Smooth muscle cell of the brain vasculature (primary cell): ENCODE data around the gene HOXA13.

ENCODE experiments used
- DNase-seq: peaks from one replicate; pipeline ENCODE4 v3.0.0-alpha.2; 2012; ENCODE audit warnings: low read depth, low spot score

The HOXA13 gene

DNA sequence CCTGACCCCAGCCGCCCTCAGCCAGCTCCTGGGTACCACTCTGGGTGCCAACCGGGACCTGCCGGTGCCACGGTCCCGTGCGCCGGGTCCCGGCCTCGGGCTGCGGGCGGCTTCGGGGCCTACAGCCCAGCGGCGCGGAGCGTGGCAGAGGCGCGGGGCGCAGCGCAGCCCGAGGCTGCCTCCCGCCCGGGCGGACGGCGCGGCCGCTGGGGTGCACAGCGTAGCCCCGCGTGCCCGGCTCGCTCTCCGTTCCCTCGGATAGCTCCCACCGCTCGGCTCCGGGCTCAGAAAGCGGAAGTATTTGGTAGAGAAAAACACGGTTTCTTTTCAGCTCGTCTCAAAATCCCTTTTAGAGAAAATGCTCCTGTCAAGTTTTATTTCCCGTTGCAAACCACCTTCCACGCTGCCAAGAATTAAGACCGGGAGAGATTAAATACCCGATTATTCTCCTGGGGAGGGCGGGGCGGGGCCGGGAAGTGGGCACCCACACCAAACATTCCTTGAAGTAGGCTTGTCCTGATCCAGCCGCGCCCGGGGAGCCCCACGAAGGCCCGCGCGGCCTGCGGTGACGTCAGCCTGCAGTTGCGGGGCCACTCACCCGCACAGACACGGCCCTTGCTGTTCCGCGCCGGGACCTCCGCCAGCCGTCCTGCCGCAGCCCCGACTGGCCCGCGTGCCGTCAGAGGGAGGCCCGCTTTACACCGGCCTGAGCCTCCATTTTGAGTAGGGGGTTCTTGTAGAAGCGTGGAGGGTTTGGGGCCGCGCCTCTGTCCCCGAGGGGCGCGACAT is 7.2 kb downstream of the HOXA13 start:
- DNase-seq = no peak

DNA sequence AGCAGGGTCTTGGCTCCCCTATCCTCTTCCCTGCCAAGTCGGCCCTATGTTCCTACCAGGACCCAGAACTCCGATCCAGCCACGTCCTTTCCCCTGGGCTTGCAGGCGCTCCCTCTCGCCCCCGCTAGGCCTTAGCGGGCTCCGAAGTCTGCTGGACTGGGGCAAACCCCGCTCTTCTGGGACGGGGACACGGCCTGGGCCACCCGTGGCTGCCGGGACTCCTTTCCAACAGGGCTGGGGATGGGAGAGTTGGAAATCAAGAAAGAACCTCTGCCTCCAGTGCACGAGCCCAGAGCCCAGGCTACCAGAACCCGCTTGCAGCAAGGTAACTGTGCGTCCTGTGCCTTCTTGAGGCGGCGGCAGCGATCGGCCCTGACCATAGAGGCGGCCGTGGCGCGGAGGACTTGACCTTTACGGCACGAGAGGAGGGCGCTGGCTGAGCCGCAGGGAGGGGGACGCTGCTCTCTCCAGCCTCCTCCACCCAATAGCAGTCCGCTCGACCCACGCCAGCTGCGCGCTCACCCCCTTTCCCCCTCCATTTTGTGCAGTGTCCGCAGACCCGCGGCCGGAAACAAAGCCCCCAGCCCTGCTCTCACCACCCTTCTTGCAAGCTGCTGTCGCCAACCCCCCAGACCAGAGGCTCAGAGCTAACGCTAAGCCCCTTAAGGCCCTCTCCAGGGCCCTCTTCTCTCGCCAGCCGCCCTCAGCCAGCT is 7.9 kb downstream of the HOXA13 start:
- DNase-seq = no peak

DNA sequence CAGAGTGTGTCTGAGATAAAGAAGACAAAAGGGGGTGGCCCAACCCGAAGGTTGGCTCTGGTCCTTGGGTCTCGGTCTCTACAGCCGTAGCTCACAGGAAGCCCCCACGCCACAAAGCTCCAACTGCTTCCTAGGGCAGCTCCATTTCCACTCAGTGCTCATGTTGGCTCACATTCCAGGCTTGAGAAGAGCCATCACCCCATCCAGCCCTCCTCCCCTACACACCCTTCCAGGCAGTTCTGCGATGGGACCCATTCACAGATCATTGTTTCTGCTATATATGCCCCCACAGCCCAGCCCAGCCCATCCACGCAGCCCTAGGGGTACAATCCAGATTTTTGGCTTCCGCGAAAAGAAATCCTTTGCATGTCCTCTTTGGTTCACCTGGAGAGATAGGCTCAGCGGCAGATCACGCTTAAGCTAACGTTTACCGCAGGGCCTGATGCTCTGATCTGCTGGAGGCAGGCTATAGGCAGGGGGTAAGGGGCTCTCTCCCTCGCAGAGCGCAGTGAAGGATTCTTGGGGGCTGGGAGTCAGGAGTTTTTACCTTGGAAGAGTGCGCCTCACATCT is 8.6 kb downstream of the HOXA13 start:
- DNase-seq = no peak

DNA sequence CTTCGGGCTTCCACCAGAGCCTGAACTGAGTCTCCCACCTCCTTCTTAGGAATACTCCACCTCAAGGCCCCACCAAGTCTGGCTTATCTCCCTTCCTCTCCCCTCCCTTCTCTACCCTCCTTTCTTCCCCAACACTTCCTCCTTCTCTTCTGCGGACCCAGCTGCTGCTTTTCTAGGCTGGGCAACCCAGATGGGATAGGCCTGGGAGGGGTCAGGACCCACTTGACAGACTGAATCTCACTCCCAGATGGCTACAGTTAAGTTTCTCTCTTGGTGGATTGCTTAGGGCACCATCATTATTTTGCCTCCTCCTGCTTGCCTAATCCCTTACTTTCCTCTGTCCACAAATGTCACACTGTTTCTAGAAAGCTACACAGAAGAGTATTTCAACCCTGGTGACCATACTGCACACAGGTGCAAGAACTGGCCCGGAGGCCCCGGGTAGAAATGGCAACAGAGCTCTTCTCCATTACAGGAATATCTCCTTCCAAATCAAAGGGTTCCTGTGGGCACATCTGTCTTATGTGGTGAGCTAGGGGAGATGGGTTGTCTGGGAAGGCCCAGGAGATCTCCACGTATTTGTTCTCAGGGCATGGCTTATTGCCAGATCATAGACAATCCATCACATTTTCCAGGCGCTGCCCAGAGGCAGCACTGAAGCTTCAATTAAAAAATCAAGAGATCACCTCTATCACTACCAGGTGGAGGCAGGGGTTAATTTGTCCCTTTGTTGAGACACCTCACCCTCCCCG is 9.7 kb downstream of the HOXA13 start:
- DNase-seq = no peak

DNA sequence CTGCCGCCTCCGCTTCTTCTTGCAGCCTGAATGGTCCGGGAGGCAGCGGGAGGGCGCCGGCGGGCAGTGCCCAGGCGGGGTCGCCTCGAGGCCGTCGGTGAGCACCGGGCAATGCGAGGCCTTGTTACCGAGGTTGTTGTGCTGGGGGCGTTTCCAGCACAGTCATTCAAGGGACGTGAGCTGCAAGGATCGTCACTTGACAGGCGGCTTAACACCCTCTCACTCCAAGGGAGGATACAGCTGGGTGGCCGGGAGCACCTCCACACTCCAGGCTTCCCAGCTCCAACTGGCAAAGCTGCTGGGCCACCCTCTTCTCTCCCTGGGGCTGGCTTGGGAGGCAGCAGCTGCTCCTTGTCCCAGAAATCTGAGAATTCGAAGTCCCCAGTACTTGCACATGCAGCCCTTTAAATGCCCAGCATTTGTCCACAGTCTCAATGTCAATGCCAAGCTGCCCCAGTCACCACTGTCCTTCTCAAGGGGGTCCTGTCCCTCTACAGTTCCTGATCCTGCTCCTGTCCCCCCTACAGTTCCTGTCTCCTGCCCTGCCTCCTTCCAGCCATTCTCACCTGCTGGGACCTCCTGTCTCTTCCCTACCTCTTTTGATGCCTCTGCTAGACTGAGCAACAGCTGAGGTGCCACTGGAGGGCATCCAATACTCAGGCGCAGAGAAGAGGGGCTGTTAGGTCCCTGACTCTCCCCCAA is 10.4 kb downstream of the HOXA13 start:
- no peak for DNase-seq

DNA sequence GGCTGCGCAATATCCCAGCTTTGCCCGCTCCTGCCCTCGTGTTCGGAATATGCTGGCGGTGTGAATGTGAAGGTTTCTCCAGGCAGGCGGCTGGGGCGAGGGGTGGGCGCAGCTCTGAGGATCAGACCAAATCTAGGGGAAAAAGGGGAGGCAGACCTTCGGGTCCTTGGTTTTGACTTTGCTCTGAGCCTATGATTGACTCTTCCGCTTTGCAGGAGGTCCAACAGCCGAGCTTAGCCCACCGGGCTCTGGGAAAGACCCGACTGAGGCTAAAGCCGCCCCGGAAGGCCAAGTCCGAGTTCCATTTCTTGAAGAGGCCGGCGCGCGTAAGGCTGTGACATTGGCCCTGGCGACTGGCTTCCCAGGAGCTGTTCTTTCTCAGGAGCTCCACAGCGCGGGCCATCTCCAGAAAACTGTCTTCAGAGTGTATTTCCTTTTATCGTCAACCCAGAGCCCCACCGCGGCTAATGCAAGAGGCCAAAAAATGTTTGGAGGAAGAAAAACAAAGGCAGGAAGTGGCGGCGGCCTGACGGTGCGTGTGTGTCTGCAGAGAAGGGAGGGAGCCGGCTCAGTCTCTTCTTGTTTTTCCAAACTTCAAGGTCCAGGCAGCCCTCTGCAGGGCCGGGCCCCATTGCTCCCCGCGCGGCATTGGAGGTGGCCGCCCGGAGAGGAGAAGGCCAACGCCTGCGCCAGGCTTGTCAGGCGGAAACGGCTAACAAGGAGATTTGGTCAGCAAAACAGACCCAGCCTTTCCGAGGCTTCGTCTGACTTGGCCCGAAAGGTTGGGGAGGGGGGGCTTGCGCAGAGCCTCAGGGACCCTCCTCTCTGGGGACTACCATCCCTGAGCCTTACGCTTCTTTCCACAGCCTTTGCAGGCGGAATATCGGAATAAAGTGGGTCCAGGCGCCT is 11.3 kb downstream of the HOXA13 start:
- DNase-seq = no peak

DNA sequence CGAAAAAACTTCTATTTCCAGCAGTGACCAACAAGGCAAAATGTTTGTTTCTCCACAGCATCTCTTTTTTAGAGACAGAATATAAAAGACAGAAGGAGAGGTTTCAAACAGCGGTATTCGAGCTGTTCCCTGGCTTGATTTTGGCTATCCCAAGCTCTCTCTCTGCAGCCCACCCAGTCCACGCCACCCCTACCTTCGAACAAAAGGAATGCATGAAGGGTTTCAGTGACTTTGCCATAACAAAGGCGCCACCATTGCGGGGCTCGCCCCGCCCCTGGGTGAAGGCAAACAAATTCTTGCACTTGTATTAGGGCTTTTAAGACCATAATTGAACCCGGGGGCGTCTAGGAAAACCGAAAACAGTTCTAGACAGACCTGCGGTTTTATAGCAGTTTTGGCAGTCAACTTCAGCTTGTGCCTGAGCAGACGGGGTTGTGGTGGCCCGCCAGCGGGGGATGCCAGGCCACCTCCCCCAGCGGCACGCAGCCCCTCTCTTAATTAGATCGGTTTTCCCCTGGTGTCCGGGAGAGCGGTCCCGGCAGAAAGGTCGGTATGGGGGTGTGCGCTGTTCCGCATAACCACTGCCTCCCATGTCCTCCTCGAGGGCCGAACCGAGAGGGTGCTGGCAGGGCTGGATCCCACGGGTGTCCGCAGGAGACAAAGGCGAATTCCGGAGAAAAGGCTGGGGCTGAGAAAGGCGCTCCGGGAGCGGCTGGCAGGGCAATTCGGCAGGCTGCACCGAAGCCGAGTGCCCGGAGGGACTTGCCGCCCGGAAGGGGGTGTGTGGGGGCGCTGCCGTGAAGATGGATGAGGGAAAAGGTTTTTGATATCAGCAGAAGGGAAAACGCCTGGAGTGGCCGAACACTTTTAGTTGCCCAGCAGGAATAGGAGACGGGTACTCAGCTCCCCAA is 12.2 kb downstream of the HOXA13 start:
- DNase-seq = no peak

DNA sequence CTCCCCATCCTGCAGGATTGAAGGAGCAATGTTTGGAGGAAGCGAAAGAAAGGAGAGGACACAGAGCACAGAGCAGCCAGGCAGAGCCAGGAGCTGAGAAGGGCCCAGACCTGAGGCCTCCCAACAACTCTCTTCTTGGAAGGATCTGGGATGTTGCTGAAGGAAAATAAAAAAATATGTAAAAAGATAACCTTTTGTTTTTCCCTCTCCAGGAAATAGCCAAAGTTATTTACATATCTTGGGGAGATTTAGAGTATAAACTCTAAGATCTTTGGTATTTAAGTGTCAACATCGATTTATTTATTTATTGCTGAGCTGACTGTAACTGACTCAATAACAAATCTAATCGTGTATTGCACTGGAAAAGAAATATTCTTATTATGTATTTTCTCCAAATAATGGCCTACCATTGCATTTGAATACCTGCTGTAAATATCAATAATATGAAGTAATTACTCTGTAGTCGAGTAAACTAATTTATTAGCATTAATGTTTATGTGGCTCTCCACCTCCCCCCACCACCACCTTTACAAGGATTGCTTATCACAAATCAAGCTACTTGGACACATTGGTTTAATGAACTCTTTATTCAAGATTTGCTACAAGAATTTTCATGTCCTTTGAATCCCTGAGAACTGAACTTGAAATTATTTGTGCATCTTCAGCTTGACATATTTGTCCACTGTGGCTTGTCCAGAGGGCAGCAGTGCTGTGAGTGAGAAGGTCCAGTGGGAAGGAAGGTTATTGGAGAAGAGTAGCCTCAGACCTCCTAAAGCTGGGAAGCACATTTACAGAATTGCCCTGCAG is 13.0 kb downstream of the HOXA13 start:
- no peak for DNase-seq

DNA sequence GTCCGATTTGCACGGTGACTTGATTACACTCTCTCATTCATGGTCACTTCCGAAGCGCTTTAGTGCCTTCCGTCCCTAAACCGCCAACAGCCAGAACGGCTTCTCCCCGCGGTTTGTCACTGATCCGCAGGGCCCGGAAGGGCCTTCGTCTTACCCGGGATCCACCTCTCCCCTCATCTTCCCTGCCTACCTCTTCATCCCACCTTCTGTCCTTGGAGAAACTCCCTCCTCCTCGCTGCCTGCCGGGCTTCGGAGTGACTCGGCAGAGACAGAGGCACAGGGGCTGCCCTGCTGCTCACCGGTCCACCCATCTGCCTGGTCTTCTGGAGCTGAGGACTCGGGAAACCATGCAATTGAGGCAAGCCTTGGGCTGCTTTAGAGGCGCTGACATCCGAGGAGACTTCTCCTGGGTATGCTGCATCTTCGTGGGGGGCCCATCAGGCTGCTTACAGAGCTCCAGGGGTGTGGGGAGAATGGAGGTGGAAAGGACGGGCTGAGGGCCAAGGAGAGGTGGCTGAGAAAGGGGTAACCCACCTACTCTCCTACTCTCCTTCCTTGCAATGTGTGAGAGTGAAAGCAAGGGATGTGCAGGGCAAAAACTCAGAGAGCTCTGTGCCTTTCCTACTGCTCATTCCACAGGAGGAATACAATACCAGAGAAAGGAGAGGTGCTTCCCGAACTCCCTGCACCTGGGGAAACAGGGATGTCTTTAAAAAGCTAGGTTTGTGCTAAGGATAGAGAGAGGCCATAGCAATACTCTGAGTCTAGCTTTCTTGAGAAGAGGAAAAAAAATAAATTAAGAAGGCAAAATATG is 13.8 kb downstream of the HOXA13 start:
- DNase-seq = no peak

DNA sequence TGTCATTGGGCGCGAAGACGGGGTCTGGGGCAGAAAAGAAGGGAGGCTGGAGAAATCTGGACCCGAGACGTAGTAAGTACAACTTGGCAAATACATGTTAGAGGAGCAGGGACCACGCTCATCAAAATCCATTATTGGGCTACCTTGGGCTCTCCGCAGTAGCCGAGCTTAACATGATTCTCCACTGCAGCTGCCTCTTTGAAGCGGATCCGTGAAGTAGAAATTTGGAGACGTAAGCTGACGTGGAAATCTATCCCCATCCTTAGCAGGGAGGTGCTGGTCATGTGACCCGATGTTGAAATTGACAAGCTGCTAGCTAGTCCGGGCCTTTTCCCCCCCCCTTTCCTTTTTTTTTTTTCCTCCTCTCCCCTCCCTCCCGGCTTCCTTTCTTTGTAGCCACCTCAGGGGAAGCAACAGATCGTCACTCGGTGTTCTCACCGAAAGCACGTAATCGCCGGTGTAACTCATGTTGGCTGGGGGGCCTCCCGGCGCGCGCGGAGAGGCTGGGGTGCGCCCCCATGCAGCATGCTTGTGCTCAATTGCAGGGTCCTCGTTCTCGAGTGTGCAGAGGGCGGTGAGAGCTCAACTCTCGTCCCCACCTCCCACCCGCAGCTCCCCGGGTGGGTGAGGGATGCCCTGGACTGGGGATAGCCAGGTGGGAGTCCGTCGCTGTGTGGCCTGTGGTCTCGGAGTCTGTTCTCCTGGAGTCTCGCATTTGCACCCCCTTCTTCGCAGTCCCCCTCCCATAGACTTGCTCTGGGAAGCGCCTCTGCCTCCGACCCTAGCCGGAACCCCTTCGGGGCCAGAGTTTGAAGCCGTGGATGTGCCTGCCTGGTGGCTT is 14.7 kb downstream of the HOXA13 start, which contains the start of gene HOXA11:
TSS of gene HOXA11 (minus strand) at position 220 of the 841 bp plus-strand sequence. CDS start at position 132, 88 bp downstream.
- no peak for DNase-seq

DNA sequence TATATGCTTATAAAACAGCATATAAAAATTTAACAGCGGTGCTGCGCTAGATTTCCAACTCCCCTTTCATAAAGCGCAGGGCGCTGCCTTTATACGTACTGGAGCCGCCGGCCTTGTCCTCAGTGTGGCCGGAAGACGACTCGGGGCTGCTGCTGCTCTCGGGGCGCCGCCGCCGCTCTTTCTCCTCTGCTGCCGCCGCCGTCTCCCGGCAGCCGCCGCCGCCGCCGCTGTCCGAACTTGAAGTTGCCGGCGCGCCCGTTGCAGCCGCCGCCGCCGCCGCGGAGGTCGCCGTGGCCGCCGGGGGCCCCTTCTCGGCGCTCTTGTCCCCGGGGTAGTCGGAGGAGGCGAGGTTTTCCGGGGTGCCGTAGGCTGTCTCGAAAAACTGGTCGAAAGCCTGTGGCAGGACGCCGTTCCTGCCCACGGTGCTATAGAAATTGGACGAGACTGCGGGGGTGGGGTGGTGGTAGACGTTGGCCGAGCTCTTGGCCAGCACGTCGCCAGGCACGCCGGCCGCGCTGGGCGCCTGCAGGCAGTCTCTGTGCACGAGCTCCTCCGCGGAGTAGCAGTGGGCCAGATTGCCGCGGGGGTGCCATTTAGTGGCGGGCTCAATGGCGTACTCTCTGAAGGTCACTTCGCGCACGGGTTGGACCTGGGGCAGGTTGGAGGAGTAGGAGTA is 15.4 kb downstream of the HOXA13 start:
- DNase-seq = no peak

DNA sequence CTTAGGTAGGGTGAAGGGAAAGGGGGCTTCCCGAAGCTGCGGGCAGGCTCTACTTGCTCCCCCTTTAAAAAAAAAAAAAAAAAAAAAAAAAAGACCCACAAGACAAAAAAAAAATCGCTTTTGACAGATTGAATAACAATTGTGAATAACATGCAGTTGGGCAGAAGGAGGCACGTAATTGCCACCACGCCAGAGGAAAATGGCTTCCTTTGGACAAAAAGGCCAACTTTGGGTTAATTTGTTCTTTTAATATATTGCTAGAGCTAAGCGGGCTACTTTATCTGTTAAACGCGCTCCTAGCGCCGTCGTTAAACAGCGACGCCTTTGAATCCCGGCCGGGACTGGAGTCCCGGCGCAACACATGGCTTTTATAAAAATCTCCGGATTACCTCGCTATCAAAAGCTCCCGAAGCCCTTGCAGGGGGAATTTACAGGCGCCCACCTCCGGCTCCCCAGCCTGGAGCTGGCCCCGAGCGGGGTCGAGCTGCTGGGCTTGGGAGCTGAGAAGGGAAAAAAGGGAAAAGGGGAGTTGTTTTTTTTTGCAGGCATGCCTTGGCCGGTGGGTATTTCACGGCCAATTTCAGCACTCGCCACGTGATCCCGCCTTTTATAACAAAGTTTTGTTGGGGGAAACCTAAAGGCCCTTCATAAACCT is 16.1 kb downstream of the HOXA13 start:
- DNase-seq = no peak

DNA sequence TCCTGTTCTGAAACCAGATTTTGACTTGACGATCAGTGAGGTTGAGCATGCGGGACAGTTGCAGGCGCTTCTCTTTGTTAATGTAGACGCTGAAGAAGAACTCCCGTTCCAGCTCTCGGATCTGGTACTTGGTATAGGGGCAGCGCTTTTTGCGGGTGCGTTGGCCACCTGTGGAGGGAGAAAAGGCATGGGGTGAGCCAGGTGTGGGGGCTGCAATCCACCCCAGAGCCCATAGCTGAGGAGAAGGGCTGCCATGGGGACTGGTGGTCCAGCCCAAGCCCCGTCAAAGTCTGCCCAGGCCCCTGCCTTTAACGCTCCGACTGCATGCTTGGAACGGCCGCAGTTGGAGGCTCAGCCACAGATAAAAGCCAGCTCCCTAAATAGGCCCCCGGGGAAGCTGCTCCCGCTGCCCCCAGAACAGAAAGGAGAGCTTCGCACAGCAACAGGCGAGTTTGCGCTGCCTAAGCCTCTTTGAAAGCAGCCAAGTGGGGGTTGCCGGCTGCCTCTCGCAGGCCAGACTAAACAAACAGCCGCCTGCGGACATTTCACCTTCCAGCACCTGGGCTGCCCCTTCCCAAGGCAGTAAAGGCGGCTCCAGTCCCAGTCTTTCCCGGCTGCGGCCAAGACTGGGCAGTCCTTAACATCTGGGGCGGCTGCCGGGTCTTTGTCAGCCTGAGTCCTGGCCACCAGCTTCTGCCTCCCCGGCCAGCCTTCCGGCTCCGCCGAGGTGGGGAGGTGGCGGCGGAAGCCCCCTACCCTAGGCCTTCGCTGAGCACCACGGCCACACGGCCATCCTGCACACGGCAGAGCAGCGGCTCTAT is 16.8 kb downstream of the HOXA13 start:
- no peak for DNase-seq

DNA sequence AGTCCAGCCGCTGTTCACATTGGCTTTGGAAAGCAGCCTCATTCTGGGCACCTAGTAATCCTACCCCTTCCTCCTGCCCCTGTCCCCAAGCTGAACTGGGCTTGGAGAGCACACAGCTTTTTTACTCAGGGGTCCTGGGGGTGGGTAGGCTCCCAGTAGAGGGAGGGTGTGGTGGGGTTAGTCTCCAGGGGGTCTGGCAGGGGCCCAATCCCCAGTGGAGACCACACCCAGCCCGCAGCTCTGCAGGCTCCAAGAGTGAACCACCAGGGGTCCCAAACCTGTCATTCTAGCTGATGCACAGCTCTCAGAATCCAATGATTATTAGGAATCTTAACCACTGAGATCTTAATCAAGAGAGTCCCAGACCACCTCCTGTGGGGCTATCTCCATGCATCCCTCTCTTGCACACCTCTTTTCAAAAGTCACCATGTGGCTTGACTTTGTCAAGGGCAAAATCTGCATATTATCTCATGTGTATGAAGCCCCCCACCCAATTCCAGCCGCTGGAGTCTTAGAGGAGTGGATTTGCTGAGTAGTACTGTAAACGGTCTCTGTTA is 17.5 kb downstream of the HOXA13 start:
- no peak for DNase-seq
